ENCODE data around the gene AQP2.

The AQP2 gene

DNA sequence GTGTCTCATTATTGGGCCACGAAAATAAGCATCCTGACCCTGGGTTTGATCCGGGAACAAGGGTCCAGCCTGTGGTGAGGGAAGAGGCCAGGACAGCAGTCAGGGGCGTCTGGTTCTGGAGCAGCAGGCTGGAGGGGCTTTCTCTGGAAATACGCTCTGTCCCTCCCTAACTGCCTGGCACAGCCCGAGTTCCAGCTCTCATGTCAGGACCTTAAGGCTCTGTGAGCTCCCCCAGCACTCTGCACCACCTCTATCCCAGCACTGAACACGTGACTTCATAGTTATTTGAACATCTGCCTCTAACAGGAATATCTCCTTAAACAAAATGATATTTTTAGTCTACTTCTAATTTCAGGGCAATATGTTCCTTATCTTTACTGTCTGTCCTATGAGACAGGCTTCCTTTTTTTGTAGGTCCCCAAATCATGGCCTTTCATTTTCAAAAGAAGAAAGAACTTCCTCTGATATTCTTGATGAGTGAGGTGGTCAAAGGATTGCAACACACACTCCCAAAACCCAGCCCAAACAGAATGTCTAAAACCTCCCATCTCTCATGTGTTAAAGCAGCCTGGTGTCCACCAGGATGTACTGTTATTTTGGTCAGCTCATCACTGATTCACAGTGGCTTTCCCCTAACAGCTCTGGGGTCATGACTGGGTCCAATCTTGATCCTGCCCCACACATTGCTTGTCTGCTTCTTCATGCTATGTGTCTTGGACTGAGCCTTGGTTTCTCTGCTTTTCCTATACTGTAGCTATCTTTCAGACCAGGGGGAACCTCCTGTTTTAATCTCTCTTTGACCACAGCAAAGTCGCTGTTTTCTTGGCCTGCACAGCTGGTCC, 31.9 kb downstream of the AQP2 start:
- CTCF ChIA-PET = interaction anchor here (0.6 to 7.5 kb wide), 9 partner anchors 15 to 205 kb away, joined by 3 to 104 read pairs (median 6); no protein-coding TSS in a partner anchor

DNA sequence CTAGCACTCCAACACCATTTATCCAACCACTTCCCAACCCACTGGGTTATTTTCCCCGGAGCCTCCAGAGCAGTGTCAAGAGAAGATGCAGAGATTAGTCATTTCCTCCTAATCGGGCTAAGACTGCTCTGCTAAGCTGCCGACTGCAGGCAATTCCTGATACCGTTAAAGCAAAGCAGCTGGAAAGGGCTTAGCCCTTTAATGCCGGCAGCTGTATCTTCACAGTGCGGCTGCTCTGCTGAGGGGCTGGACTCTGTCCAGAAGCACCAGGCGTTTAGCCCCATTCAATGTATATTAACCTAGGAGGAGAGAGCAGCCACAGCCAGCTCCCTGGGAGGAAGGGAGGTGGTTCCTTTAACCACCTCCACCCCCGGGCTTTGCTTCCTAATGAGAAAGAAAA, 33.4 kb downstream of the AQP2 start:
- H3K4me1 ChIP-seq (ENCODE audit: control insufficient read depth, insufficient read depth, low read length) = no peaks in the 10 kb centered on the region
- H3K9me3 ChIP-seq (ENCODE audit: control insufficient read depth, insufficient read depth, low read depth, low read length) = no peaks in the 10 kb centered on the region
- ChIA-PET POLR2A (no interaction called here), CTCF (interaction anchor here (0.6 to 7.5 kb wide), 10 partner anchors 8 to 243 kb away, joined by 3 to 104 read pairs (median 6); partner anchors contain the start of genes SMARCD1 and TMBIM6)
- H3K27ac ChIP-seq (ENCODE audit: extremely low read depth, low read depth, low read length) = no peak overlapping the region
- peaks cover 15 to 45% of the 10 kb centered on the region in 2 experiments for H3K36me3 ChIP-seq (ENCODE audit: control insufficient read depth in 2 of 2, insufficient read depth in 1 of 2, low read length in 2 of 2)
- no peak overlapping the region for H3K4me3 ChIP-seq (ENCODE audit: low read depth, low read length)
- TF ChIP-seq ZNF37A (tag by site-specific recombination; IDR thresholded peaks at IDR 0.05) = no peak
- TF ChIP-seq, protein P1, sequence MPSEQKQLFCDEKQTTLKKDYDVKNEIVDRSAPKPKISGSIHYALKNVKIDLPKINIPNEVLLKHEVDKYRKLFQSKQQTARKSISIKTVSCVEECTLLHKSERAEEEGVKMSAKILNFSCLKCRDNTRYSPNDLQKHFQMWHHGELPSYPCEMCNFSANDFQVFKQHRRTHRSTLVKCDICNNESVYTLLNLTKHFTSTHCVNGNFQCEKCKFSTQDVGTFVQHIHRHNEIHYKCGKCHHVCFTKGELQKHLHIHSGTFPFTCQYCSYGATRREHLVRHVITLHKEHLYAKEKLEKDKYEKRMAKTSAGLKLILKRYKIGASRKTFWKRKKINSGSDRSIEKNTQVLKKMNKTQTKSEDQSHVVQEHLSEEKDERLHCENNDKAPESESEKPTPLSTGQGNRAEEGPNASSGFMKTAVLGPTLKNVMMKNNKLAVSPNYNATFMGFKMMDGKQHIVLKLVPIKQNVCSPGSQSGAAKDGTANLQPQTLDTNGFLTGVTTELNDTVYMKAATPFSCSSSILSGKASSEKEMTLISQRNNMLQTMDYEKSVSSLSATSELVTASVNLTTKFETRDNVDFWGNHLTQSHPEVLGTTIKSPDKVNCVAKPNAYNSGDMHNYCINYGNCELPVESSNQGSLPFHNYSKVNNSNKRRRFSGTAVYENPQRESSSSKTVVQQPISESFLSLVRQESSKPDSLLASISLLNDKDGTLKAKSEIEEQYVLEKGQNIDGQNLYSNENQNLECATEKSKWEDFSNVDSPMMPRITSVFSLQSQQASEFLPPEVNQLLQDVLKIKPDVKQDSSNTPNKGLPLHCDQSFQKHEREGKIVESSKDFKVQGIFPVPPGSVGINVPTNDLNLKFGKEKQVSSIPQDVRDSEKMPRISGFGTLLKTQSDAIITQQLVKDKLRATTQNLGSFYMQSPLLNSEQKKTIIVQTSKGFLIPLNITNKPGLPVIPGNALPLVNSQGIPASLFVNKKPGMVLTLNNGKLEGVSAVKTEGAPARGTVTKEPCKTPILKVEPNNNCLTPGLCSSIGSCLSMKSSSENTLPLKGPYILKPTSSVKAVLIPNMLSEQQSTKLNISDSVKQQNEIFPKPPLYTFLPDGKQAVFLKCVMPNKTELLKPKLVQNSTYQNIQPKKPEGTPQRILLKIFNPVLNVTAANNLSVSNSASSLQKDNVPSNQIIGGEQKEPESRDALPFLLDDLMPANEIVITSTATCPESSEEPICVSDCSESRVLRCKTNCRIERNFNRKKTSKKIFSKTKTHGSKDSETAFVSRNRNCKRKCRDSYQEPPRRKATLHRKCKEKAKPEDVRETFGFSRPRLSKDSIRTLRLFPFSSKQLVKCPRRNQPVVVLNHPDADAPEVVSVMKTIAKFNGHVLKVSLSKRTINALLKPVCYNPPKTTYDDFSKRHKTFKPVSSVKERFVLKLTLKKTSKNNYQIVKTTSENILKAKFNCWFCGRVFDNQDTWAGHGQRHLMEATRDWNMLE (tag by site-specific recombination; conservative IDR thresholded peaks at IDR 0.05; ENCODE audit: low read depth) = no peak
- TF ChIP-seq ZNF600 (tag by site-specific recombination; IDR thresholded peaks at IDR 0.05) = peak; percentile 49; the same call in 1 of the 2 replicates
- no peak for TF ChIP-seq GLI2 (tag by site-specific recombination; IDR thresholded peaks at IDR 0.05; ENCODE audit: borderline replicate concordance, low read depth)
- TF ChIP-seq, protein P2, sequence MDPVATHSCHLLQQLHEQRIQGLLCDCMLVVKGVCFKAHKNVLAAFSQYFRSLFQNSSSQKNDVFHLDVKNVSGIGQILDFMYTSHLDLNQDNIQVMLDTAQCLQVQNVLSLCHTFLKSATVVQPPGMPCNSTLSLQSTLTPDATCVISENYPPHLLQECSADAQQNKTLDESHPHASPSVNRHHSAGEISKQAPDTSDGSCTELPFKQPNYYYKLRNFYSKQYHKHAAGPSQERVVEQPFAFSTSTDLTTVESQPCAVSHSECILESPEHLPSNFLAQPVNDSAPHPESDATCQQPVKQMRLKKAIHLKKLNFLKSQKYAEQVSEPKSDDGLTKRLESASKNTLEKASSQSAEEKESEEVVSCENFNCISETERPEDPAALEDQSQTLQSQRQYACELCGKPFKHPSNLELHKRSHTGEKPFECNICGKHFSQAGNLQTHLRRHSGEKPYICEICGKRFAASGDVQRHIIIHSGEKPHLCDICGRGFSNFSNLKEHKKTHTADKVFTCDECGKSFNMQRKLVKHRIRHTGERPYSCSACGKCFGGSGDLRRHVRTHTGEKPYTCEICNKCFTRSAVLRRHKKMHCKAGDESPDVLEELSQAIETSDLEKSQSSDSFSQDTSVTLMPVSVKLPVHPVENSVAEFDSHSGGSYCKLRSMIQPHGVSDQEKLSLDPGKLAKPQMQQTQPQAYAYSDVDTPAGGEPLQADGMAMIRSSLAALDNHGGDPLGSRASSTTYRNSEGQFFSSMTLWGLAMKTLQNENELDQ (tag by site-specific recombination; IDR thresholded peaks at IDR 0.05; ENCODE audit: low read depth) = no peak
- TF ChIP-seq ZNF341 (tag by site-specific recombination; IDR thresholded peaks at IDR 0.05; ENCODE audit: low read depth) = 0 out of 2 replicates have a peak, but pooled peaks have one; percentile 16
- 0 out of 2 replicates have a peak, but pooled peaks have one; percentile 23 for TF ChIP-seq ZBTB17 (tag by site-specific recombination; IDR thresholded peaks at IDR 0.05)
- no peak for TF ChIP-seq ZNF146 (tag by site-specific recombination; IDR thresholded peaks at IDR 0.05)
- TF ChIP-seq ZNF112 (tag by site-specific recombination; IDR thresholded peaks at IDR 0.05) = no peak
- TF ChIP-seq, protein P3, sequence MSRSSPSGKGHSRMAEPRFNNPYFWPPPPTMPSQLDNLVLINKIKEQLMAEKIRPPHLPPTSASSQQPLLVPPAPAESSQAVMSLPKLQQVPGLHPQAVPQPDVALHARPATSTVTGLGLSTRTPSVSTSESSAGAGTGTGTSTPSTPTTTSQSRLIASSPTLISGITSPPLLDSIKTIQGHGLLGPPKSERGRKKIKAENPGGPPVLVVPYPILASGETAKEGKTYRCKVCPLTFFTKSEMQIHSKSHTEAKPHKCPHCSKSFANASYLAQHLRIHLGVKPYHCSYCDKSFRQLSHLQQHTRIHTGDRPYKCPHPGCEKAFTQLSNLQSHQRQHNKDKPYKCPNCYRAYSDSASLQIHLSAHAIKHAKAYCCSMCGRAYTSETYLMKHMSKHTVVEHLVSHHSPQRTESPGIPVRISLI (tag by site-specific recombination; IDR thresholded peaks at IDR 0.05) = no peak
- TF ChIP-seq, protein P4, sequence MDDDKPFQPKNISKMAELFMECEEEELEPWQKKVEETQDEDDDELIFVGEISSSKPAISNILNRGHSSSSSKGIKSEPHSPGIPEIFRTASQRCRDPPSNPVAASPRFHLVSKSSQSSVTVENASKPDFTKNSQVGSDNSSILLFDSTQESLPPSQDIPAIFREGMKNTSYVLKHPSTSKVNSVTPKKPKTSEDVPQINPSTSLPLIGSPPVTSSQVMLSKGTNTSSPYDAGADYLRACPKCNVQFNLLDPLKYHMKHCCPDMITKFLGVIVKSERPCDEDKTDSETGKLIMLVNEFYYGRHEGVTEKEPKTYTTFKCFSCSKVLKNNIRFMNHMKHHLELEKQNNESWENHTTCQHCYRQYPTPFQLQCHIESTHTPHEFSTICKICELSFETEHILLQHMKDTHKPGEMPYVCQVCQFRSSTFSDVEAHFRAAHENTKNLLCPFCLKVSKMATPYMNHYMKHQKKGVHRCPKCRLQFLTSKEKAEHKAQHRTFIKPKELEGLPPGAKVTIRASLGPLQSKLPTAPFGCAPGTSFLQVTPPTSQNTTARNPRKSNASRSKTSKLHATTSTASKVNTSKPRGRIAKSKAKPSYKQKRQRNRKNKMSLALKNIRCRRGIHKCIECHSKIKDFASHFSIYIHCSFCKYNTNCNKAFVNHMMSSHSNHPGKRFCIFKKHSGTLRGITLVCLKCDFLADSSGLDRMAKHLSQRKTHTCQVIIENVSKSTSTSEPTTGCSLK (tag by site-specific recombination; IDR thresholded peaks at IDR 0.05) = no peak
- TF ChIP-seq ZIC2 (tag by site-specific recombination; IDR thresholded peaks at IDR 0.05) = peak; percentile 60
- no peak for TF ChIP-seq ZNF426 (tag by site-specific recombination; IDR thresholded peaks at IDR 0.05)
- TF ChIP-seq ZNF785 (tag by site-specific recombination; IDR thresholded peaks at IDR 0.05) = no peak
- TF ChIP-seq, protein P5, sequence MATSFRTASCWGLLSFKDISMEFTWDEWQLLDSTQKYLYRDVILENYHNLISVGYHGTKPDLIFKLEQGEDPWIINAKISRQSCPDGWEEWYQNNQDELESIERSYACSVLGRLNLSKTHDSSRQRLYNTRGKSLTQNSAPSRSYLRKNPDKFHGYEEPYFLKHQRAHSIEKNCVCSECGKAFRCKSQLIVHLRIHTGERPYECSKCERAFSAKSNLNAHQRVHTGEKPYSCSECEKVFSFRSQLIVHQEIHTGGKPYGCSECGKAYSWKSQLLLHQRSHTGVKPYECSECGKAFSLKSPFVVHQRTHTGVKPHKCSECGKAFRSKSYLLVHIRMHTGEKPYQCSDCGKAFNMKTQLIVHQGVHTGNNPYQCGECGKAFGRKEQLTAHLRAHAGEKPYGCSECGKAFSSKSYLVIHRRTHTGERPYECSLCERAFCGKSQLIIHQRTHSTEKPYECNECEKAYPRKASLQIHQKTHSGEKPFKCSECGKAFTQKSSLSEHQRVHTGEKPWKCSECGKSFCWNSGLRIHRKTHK (tag by site-specific recombination; IDR thresholded peaks at IDR 0.05) = no peak
- TF ChIP-seq, protein P6, sequence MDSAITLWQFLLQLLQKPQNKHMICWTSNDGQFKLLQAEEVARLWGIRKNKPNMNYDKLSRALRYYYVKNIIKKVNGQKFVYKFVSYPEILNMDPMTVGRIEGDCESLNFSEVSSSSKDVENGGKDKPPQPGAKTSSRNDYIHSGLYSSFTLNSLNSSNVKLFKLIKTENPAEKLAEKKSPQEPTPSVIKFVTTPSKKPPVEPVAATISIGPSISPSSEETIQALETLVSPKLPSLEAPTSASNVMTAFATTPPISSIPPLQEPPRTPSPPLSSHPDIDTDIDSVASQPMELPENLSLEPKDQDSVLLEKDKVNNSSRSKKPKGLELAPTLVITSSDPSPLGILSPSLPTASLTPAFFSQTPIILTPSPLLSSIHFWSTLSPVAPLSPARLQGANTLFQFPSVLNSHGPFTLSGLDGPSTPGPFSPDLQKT (IDR thresholded peaks at IDR 0.05; ENCODE audit: borderline replicate concordance, low read depth, low read length) = no peak
- TF ChIP-seq ZNF302 (tag by site-specific recombination; IDR thresholded peaks at IDR 0.05; ENCODE audit: low read depth) = no peak

More for the DNA sequence above, 31.9 kb downstream of the AQP2 start:
- POLR2A ChIA-PET = no interaction called here
- Histone ChIP-seq H3K4me1 (ENCODE audit: control insufficient read depth, insufficient read depth, low read length) (no peaks in the 10 kb centered on the region), H3K4me3 (ENCODE audit: low read depth, low read length) (no peak overlapping the region), H3K36me3 (ENCODE audit: control insufficient read depth in 2 of 2, insufficient read depth in 1 of 2, low read length in 2 of 2) (peaks cover 4 to 34% of the 10 kb centered on the region in 2 experiments), H3K27ac (ENCODE audit: extremely low read depth, low read depth, low read length) (no peak overlapping the region), H3K9me3 (ENCODE audit: control insufficient read depth, insufficient read depth, low read depth, low read length) (no peaks in the 10 kb centered on the region)
- no peak for TF ChIP-seq ZNF175 (tag by site-specific recombination; IDR thresholded peaks at IDR 0.05)
